Astrocyte of the spinal cord (primary cell): ENCODE measurements around the gene NTNG1.

Source experiments
- DNase-seq: peaks from one replicate; pipeline ENCODE4 v3.0.0; 2011; ENCODE audit warnings: low read depth, low spot score
- H3K4me3 ChIP-seq: 2 replicates; pipeline ENCODE4 v1.5.1; 2011; ENCODE audit warnings: low read depth, mild to moderate bottlenecking, low read length, moderate library complexity
- CTCF ChIP-seq: IDR thresholded peaks from 2 replicates; pipeline ENCODE4 v1.5.1; 2012; ENCODE audit warnings: low read depth, mild to moderate bottlenecking, low read length, inconsistent platforms
- in situ Hi-C: cut with HindIII; loops from 2 replicates; pipeline ENCODE4 v1.10.0; 2017; ENCODE audit warnings: low sequenced_read_pairs

Gene NTNG1

GRCh38 chr1:107378426-107378825 is 237.6 kb downstream of the NTNG1 start:
- no peak overlapping the region for H3K4me3 ChIP-seq
- TF ChIP-seq CTCF = no peak
- DNase-seq = no peak
- in situ Hi-C loops = no loop called here

GRCh38 chr1:107378866-107379265 is 238.0 kb downstream of the NTNG1 start:
- in situ Hi-C loops = no loop called here
- no peak for TF ChIP-seq CTCF
- no peak overlapping the region for H3K4me3 ChIP-seq
- no peak for DNase-seq

GRCh38 chr1:107379826-107380225 is 239.0 kb downstream of the NTNG1 start:
- H3K4me3 ChIP-seq = no peak overlapping the region
- no peak for DNase-seq
- in situ Hi-C loops = no loop called here
- no peak for TF ChIP-seq CTCF

- TF ChIP-seq CTCF = no peak
- in situ Hi-C loops = no loop called here
- no peak overlapping the region for H3K4me3 ChIP-seq
- no peak for DNase-seq
Observed at GRCh38 chr1:107389410-107390396, 248.9 kb downstream of the NTNG1 start.

GRCh38 chr1:107394301-107394700 is 253.5 kb downstream of the NTNG1 start:
- DNase-seq = no peak
- no peak for TF ChIP-seq CTCF
- in situ Hi-C loops = no loop called here
- H3K4me3 ChIP-seq = no peak overlapping the region

- DNase-seq = no peak
- no peak for TF ChIP-seq CTCF
- in situ Hi-C loops = no loop called here
- no peak overlapping the region for H3K4me3 ChIP-seq
Observed at GRCh38 chr1:107401704-107402103, 260.9 kb downstream of the NTNG1 start.
